ENCODE data around the gene RPA1.

The RPA1 gene

DNA sequence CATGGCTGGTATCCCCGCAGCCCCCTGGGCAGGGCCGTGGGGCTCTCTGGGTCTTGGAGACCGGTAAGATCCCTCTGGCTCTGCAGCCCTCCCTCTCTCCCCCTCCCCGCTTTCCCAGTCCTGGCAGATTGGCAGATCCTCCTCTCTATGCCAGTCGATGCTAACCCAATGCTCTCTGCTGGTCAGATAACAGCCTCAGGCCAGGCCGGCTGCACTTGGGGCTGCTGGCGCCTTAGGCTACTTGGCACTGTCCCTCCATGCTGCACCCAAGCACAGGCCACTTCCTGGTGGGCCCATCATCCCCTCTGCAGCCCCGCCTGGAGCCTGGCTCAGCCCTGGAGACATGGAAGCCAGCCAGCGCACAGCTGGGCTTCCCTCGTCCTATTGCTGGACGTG lies 113.6 kb downstream of the RPA1 start:
- DNase-seq, result no peak

DNA sequence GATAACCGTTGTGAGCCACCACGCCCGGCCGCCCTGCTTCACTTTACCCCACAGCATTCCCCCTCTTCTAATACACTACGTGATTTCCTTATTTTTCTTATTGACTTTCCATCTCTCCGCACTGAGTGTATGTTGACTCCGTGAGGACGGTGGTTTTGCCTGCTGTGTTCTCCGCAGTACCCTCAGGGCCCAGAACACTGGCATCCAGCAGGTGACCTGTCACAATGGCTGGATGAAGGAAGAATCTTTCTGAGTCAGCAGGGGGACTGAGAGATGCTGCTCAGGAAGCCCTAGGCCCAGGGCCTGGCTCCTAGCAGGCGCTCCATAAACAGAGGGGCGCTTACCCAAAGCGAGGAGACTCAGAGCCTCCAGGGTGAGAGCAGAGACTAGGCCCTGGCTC lies 115.8 kb downstream of the RPA1 start:
- DNase-seq, result no peak

DNA sequence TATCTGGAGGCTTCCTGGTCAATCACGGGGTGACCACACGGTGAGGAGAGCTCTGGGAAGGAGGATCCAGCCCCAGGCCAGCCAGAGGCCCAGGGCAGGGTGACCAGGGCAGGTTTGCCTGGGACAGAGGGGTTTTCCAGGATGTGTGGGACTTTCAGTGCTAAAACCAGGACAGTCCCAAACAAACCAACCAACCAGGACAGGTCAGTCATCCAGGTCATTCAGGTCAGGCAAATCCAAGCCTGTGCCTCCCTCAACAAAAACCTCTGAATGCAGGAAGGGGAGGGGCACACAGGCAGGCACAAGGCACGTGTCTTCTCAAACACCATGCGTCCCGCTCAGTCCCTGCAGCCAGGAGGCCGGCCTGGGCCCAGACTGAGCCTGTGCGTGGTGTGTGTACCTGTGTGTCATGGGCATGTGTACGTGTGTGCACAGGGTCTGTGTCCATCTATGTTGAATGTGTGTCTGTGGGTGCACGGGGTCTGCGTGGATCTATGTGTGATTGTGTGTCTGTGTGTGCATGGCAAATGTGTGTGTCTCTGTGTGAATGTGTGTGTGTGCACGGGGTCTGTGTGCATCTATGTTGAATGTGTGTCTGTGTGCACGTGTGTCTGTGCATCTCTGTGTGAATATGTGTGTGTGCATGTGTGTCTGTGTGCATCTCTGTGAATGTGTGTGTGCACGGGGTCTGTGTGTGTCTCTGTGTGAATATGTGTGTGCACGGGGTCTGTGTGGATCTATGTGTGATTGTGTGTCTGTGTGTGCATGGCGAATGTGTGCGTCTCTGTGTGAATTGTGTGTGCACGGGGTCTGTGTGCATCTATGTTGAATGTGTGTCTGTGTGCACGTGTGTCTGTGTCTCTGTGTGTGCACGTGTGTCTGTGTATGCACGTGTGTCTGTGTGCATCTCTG lies 116.5 kb downstream of the RPA1 start:
- DNase-seq, result no peak

DNA sequence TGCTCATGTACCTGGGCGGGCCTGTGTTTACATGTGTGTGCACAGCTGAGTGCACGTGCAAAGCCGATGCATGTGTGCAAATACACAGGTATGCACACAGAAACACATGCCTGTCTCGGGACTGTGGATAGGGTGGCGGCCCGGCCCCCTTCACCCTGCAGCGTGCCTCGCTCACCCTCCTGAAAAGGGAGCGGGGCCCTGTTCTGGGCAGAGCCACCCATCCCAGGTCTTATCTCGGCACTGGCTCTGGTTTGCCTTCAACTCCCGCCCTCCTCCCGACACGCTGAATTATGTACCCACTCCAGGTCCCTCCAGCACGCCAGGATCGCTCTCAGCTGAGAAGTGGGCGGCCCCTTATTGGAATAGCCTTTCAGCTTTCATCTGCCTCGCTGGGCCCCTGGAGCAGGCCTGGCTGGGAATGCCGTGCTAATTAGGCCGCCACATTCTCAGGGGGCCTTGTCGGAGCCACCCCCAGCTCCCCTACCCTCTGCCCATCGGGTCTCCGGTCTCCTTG lies 117.5 kb downstream of the RPA1 start:
- DNase-seq, result no peak

DNA sequence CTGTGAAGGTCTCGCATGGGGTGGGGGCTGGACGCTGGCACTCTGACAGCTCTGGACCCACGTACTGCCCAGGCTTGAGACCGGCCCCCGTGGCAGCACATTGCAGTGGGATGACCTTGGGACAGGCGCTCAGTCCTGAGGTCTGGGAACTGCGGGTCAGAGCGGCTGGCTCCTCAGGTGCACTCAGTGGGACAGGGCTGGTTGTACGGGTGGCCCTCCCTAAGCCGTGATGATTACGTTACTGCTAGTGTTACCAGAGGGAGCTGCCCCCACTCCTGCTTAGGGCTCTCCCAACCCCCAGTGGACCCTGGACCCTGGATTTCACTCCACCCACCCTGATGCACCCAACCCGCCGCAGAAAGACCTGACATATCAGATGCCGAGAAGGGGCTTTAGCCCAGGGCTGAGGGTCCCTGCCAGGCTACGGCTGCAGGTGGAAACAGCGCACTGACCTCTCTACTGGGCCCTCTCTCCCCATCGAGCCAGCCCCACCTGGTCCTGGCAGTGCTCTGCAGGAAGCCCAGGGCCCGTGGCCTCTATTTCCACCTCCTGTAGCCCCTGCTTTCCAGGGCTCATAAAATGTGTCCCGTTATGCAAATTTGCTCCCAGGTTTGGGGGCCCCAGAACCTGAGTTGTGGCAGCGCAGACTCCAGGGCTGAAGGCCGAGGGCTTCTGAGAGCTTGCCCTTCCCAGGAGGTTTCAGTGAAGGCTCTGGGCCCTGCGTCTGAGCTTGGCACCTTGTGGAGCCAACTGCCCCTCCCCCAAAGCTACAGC lies 118.1 kb downstream of the RPA1 start:
- DNase-seq, result no peak

DNA sequence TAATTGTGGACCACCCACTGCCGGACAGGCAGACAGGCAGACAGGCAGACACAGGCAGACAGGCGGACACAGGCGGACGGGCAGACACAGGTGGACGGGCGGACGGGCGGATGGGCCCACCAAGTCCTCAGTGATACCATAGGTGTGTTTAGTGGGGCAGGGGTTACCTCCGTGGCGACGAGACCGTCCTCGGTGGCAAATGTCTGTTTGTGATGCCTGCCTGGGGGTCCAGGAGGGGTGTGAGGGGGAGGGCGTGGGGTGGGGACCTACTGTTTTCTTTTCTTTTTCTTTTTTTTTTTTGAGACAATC lies 118.7 kb downstream of the RPA1 start:
- DNase-seq, result no peak

Data from stimulated activated naive CD4-positive, alpha-beta T cell treated with Interleukin-2 at 50 U/mL for 16 hours (primary cell).